Measurements from ENCODE around the gene COG3.

COG3 gene

DNA sequence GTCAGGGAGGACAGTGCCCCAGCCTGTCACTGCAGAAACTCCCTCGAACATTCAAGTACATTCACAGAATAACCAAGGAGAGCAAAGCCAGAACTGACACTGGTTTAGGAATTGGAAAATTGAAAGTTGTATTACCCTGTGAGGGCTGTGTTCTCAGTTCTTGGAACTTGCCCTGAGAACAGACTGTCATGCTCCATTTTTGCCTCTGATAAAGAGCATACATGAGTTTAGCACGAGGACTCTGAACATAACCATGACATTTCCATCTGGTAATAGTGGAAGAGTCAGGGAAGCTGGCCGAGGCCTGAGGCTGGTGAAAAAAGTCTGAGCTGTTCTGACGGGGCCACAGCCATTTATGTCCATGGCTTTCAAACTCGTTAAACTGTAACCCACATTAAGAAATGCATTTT is 31.4 kb upstream of the COG3 start:
- Histone ChIP-seq H3K9me3 (ENCODE audit: control insufficient read depth, low read length) (no peaks in the 10 kb centered on the region), H3K27ac (ENCODE audit: low read depth, low read length, severe bottlenecking) (no peak overlapping the region), H3K4me3 (ENCODE audit: extremely low read depth, insufficient read depth, low read length, poor library complexity, severe bottlenecking) (no peak overlapping the region), H3K36me3 (ENCODE audit: control insufficient read depth, insufficient read depth, low read length) (no peaks in the 10 kb centered on the region), H3K4me1 (ENCODE audit: control insufficient read depth, insufficient read depth, low read length, poor library complexity, severe bottlenecking) (no peaks in the 10 kb centered on the region)
- 89 to 90% methylated on average over 2 to 4 of the region's 5 CpGs for WGBS, 2 experiments (ENCODE audit: insufficient coverage in 2 of 2)

DNA sequence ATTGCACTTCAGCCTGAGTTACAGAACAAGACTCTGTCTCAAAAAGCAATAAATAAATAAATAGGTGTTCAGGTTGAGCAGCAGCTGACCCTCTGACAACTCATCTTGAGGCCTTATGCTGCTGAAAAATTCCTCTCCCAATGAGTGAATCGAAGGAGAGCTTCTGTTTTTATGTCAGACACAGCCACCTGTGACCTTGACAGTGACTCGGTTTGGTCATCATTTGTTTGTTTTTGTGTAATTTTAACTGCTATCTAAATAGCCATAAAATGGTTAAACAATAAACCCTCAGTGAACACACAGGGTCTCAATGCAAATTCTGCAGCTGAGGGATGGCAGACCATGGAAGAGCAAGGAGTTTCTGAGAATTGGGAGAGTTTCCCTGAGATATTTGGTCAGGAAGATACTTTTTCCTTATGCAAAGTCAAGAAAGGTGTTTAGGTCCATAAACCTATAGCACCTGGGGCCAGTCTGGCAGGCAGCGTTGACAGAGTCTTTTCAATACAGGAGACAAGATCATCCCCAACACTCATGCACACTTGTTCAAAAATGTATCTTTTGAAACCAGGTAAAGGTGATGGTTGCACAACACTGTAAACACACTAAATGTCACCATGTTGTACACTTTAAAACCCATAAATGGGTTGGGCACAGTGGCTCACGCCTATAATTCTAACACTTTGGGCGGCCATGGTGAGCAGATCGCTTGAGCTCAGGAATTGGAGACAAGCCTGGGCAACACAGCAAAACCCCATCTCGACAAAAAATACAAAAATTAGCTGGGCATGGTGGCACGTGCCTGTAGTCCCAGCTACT is 30.0 kb upstream of the COG3 start:
- Histone ChIP-seq H3K9me3 (ENCODE audit: control insufficient read depth, low read length) (no peaks in the 10 kb centered on the region), H3K27ac (ENCODE audit: low read depth, low read length, severe bottlenecking) (no peak overlapping the region), H3K4me3 (ENCODE audit: extremely low read depth, insufficient read depth, low read length, poor library complexity, severe bottlenecking) (no peak overlapping the region), H3K4me1 (ENCODE audit: control insufficient read depth, insufficient read depth, low read length, poor library complexity, severe bottlenecking) (no peaks in the 10 kb centered on the region), H3K36me3 (ENCODE audit: control insufficient read depth, insufficient read depth, low read length) (no peaks in the 10 kb centered on the region)
- WGBS, 2 experiments (ENCODE audit: insufficient coverage in 2 of 2), result 90 to 92% methylated on average over 4 to 6 of the region's 8 CpGs

DNA sequence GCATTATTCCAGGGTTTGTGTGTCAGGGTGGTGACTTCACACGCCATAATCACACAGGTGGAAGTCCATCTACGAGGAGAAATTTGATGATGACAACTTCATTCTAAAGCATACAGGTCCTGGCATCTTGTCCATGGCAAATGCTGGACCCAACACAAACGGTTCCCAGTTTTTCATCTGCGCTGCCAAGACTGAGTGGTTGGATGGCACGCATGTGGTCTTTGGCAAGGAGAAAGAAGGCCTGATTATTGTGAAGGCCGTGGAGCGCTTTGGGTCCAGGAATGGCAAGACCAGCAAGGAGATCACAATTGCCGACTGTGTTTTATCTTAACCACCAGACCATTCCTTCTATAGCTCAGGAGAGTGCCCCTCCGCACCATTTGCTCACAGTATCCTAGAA is 28.4 kb upstream of the COG3 start:
- Histone ChIP-seq H3K9me3 (ENCODE audit: control insufficient read depth, low read length) (no peaks in the 10 kb centered on the region), H3K4me3 (ENCODE audit: extremely low read depth, insufficient read depth, low read length, poor library complexity, severe bottlenecking) (no peak overlapping the region), H3K36me3 (ENCODE audit: control insufficient read depth, insufficient read depth, low read length) (no peaks in the 10 kb centered on the region), H3K4me1 (ENCODE audit: control insufficient read depth, insufficient read depth, low read length, poor library complexity, severe bottlenecking) (peaks cover 6% of the 10 kb centered on the region), H3K27ac (ENCODE audit: low read depth, low read length, severe bottlenecking) (no peak overlapping the region)
- 81 to 88% methylated on average over 7 to 9 of the region's 9 CpGs for WGBS, 2 experiments (ENCODE audit: insufficient coverage in 2 of 2)

DNA sequence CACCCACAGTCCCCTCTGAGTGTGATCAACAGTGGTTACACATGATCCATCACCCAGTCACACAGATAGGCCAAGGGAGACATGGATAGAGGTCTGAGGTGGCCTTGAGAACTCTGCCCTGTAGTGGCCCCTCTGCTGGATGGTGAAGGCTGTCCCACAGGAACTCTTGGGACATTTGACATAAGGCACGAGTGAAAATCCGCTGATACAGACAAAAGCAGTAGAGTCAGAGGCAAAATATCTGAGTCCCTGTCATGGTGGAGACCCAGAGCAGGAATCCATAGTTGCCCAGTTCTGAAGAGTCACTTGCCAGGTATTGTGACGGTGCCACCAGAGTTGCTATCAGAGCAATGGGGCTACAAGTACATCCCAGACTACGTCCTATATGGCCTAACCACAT is 27.8 kb upstream of the COG3 start:
- 91 to 98% methylated on average over 3 to 4 of the region's 4 CpGs for WGBS, 2 experiments (ENCODE audit: insufficient coverage in 2 of 2)

DNA sequence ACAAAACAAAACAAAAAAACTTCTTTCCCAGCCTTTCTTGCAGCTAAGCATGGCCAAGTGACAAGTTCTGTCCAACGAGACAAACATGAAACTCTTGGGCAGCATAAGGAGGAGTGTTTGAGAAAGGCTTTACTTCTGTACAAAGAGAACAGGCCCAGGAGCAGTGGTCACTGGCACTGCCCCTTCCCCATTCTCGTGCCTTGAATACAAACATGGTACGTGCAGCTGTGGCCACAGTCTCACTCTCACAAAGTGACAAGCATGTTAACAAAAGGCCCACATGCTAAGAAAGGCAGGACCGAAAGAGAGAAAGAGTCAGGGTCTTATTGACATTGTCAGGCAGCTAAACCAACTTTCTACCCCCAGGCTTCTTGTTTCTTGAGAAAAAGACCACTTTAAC is 26.8 kb upstream of the COG3 start:
- H3K4me1 ChIP-seq (ENCODE audit: control insufficient read depth, insufficient read depth, low read length, poor library complexity, severe bottlenecking), result peaks cover 12% of the 10 kb centered on the region
- H3K4me3 ChIP-seq (ENCODE audit: extremely low read depth, insufficient read depth, low read length, poor library complexity, severe bottlenecking), result no peak overlapping the region
- H3K27ac ChIP-seq (ENCODE audit: low read depth, low read length, severe bottlenecking), result no peak overlapping the region
- no peaks in the 10 kb centered on the region for H3K9me3 ChIP-seq (ENCODE audit: control insufficient read depth, low read length)
- WGBS, 2 experiments (ENCODE audit: insufficient coverage in 2 of 2), result 86 to 100% methylated on average over 4 of the region's 4 CpGs
- H3K36me3 ChIP-seq (ENCODE audit: control insufficient read depth, insufficient read depth, low read length), result no peaks in the 10 kb centered on the region

More for the DNA sequence above, 27.8 kb upstream of the COG3 start:
- H3K36me3 ChIP-seq (ENCODE audit: control insufficient read depth, insufficient read depth, low read length), result no peaks in the 10 kb centered on the region
- H3K4me1 ChIP-seq (ENCODE audit: control insufficient read depth, insufficient read depth, low read length, poor library complexity, severe bottlenecking), result peaks cover 12% of the 10 kb centered on the region
- no peak overlapping the region for H3K27ac ChIP-seq (ENCODE audit: low read depth, low read length, severe bottlenecking)
- no peaks in the 10 kb centered on the region for H3K9me3 ChIP-seq (ENCODE audit: control insufficient read depth, low read length)
- no peak overlapping the region for H3K4me3 ChIP-seq (ENCODE audit: extremely low read depth, insufficient read depth, low read length, poor library complexity, severe bottlenecking)

DNA sequence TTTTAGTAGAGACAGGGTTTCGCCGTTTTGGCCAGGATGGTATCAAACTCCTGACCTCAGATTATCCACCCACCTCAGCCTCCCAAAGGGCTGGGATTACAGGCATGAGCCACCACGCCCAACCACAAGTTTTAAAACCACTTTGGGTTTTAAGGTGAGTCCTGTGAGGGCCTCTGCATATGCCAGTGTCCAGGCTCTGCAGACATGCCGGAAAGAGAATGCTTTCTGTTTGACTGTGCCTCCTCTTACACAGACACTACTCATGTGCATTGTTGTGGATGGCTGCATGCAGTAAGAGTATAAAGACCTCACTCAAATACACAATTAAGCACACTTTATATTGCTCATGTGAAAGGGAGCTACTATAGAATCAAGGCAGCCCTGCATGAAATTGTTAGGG is 25.7 kb upstream of the COG3 start:
- H3K9me3 ChIP-seq (ENCODE audit: control insufficient read depth, low read length), result no peaks in the 10 kb centered on the region
- H3K4me1 ChIP-seq (ENCODE audit: control insufficient read depth, insufficient read depth, low read length, poor library complexity, severe bottlenecking), result peaks cover 12% of the 10 kb centered on the region
- H3K4me3 ChIP-seq (ENCODE audit: extremely low read depth, insufficient read depth, low read length, poor library complexity, severe bottlenecking), result no peak overlapping the region
- H3K27ac ChIP-seq (ENCODE audit: low read depth, low read length, severe bottlenecking), result no peak overlapping the region
- H3K36me3 ChIP-seq (ENCODE audit: control insufficient read depth, insufficient read depth, low read length), result no peaks in the 10 kb centered on the region
- 100% methylated on average over 1 to 3 of the region's 4 CpGs for WGBS, 2 experiments (ENCODE audit: insufficient coverage in 2 of 2)

DNA sequence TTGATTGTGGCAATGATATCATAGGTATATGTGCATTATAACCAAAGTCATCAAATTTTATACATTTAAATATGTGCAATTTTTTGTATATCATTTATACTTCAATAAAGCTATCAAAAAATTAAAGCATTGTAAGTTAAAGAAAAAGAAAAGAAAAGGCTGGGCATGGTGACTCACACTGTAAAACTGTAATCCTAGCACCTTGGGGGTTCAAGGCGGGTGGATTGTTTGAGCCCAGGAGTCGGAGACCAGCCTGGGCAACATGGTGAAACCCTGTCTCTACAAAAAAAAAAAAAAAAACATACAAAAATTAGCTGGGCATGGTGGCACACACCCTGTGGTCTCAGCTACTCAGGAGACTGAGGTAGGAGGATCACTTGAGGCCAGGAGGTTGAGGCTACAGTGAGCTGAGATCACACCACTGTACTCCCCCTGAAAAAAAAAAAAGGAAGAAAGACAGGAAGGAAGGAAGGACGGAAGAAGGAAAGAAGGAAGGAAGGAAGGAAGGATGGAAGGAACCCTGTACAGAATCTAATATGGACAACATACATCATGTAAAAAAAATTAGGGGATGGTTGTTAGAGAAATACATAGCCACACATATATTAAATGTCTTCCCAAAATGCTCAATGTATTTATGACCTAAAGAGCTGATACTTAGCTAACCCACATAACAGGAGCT is 24.8 kb upstream of the COG3 start:
- WGBS, 2 experiments (ENCODE audit: insufficient coverage in 2 of 2), result no CpG with 5 or more reads among the region's 3 CpGs
- H3K27ac ChIP-seq (ENCODE audit: low read depth, low read length, severe bottlenecking), result no peak overlapping the region
- no peaks in the 10 kb centered on the region for H3K36me3 ChIP-seq (ENCODE audit: control insufficient read depth, insufficient read depth, low read length)

DNA sequence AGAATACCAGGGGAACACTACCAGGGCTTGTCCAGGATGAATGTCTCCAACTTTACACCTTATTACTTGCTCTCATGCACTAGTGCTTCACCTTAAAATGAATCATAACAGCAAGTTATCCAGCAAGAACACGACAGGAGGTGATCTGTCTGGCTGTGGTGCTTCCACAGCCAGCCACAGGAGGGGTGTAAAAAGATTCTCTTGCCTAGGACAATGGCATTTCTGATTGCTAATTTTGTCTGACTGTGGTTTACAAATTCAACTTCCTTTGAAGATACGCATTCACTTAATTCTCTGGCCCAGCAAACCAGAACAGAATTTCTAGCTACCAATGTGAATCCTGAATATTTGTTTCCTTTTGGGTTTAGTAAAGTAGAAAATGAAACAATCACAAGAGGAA is 23.1 kb upstream of the COG3 start:
- H3K36me3 ChIP-seq (ENCODE audit: control insufficient read depth, insufficient read depth, low read length), result no peaks in the 10 kb centered on the region
- no peak overlapping the region for H3K27ac ChIP-seq (ENCODE audit: low read depth, low read length, severe bottlenecking)
- H3K4me1 ChIP-seq (ENCODE audit: control insufficient read depth, insufficient read depth, low read length, poor library complexity, severe bottlenecking), result peaks cover 17% of the 10 kb centered on the region
- H3K4me3 ChIP-seq (ENCODE audit: extremely low read depth, insufficient read depth, low read length, poor library complexity, severe bottlenecking), result no peak overlapping the region
- H3K9me3 ChIP-seq (ENCODE audit: control insufficient read depth, low read length), result no peaks in the 10 kb centered on the region
- 48 to 100% methylated on average over 1 to 2 of the region's 2 CpGs for WGBS, 2 experiments (ENCODE audit: insufficient coverage in 2 of 2)

More for the DNA sequence above, 24.8 kb upstream of the COG3 start:
- Histone ChIP-seq H3K4me1 (ENCODE audit: control insufficient read depth, insufficient read depth, low read length, poor library complexity, severe bottlenecking) (peaks cover 12% of the 10 kb centered on the region), H3K4me3 (ENCODE audit: extremely low read depth, insufficient read depth, low read length, poor library complexity, severe bottlenecking) (no peak overlapping the region), H3K9me3 (ENCODE audit: control insufficient read depth, low read length) (no peaks in the 10 kb centered on the region)

DNA sequence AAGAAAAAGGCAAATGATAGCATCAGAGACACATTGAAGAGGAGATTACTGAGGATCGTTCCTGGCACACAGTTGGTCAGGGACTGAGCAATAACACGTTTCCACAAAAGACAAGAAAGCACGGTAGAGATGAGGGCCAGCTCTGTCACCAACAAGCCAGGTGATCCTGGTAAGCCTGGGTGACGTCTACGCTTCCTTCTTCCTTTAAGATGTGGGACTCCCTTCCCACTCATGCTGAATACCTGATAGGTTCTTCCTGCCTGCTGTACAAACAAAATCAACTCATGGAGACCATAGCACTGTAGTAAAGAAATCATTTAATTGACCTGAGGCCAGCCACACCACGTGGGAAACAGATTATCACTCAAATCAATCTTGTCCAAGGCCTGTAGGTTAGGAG is 19.7 kb upstream of the COG3 start:
- Histone ChIP-seq H3K4me1 (ENCODE audit: control insufficient read depth, insufficient read depth, low read length, poor library complexity, severe bottlenecking) (peaks cover 17% of the 10 kb centered on the region), H3K27ac (ENCODE audit: low read depth, low read length, severe bottlenecking) (no peak overlapping the region)
- 87 to 93% methylated on average over 5 of the region's 6 CpGs for WGBS, 2 experiments (ENCODE audit: insufficient coverage in 2 of 2)

DNA sequence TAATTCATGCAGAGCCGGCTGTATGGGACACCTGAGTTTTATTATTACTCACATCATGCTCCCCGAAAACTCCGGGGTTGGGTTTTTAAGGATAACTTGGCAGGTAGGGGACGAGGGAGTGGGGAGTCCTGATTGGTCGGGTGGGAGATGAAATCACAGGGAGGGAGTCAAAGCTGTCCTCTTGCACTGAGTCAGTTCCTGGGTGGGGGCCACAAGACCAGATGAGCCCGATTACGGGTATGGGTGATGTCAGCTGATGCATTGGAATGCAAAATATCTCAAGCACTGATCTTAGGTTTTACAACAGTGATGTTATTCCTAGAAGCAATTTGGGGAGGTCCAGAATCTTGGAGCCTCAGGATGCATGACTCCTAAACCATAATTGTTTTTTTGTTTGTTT is 18.6 kb upstream of the COG3 start:
- no peak overlapping the region for H3K4me3 ChIP-seq (ENCODE audit: extremely low read depth, insufficient read depth, low read length, poor library complexity, severe bottlenecking)
- H3K4me1 ChIP-seq (ENCODE audit: control insufficient read depth, insufficient read depth, low read length, poor library complexity, severe bottlenecking), result peaks cover 12% of the 10 kb centered on the region
- H3K36me3 ChIP-seq (ENCODE audit: control insufficient read depth, insufficient read depth, low read length), result no peaks in the 10 kb centered on the region
- WGBS, 2 experiments (ENCODE audit: insufficient coverage in 2 of 2), result 77 to 94% methylated on average over 4 to 6 of the region's 7 CpGs
- H3K9me3 ChIP-seq (ENCODE audit: control insufficient read depth, low read length), result no peaks in the 10 kb centered on the region
- no peak overlapping the region for H3K27ac ChIP-seq (ENCODE audit: low read depth, low read length, severe bottlenecking)

More for the DNA sequence above, 19.7 kb upstream of the COG3 start:
- H3K36me3 ChIP-seq (ENCODE audit: control insufficient read depth, insufficient read depth, low read length), result no peaks in the 10 kb centered on the region
- H3K4me3 ChIP-seq (ENCODE audit: extremely low read depth, insufficient read depth, low read length, poor library complexity, severe bottlenecking), result no peak overlapping the region
- no peaks in the 10 kb centered on the region for H3K9me3 ChIP-seq (ENCODE audit: control insufficient read depth, low read length)

All from mesodermal cell (in vitro differentiated cells).